ENCODE data around the gene FOXK2. TPM values are rescaled to one million over a fixed set of nuclear protein-coding genes. Genes with fewer than 3 reads are reported as not detected.

FOXK2 gene
- total and polyA plus RNA-seq, 2 experiments from 2014 or later = 30.2 to 37.7 TPM

DNA sequence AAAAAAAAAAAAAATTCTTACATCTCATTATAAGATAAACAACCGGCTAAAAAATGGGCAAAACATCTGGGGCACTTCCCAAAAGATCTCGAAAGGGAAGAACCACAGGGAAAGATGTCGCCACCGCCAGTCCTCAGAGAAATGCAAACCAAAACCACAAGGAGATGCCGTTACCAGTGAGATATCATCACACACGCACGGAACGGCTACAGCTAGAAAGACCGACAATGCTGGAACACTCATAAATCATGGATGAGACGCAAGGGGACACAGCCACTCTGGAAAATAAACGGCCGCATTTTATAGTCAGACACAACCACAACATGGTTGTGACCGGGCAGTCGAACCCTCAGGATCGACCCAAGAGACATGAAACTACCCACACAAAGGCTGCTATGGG, 104.2 kb downstream of the FOXK2 start:
- 94% methylated on average over 15 of the region's 15 CpGs for WGBS (ENCODE audit: low lambda C conversion rate, missing lambda C conversion rate)
- peaks cover 4% of the 10 kb centered on the region for H4K20me1 ChIP-seq (ENCODE audit: insufficient read depth, poor library complexity, severe bottlenecking)
- no peaks in the 10 kb centered on the region for H3K9me2 ChIP-seq (replicated peaks; ENCODE audit: insufficient read depth)
- H3K36me3 ChIP-seq (replicated peaks; ENCODE audit: insufficient read depth, low read depth) = no peaks in the 10 kb centered on the region
- H3K79me2 ChIP-seq = peaks cover 29% of the 10 kb centered on the region
- no peaks in the 10 kb centered on the region for H3K4me1 ChIP-seq (ENCODE audit: insufficient read depth)
- H3K9me3 ChIP-seq (ENCODE audit: low read depth) = no peaks in the 10 kb centered on the region
- no peak for DNase-seq (ENCODE audit: low spot score)
- H3K4me3 ChIP-seq = no peak overlapping the region
- TF ChIP-seq EZH2phosphoT487 (IDR thresholded peaks at IDR 0.05; ENCODE audit: low read depth, severe bottlenecking, unreplicated experiment) (no peak), EZH2 (IDR thresholded peaks at IDR 0.05; ENCODE audit: borderline replicate concordance) (no peak)
- TF ChIP-seq, protein P1, sequence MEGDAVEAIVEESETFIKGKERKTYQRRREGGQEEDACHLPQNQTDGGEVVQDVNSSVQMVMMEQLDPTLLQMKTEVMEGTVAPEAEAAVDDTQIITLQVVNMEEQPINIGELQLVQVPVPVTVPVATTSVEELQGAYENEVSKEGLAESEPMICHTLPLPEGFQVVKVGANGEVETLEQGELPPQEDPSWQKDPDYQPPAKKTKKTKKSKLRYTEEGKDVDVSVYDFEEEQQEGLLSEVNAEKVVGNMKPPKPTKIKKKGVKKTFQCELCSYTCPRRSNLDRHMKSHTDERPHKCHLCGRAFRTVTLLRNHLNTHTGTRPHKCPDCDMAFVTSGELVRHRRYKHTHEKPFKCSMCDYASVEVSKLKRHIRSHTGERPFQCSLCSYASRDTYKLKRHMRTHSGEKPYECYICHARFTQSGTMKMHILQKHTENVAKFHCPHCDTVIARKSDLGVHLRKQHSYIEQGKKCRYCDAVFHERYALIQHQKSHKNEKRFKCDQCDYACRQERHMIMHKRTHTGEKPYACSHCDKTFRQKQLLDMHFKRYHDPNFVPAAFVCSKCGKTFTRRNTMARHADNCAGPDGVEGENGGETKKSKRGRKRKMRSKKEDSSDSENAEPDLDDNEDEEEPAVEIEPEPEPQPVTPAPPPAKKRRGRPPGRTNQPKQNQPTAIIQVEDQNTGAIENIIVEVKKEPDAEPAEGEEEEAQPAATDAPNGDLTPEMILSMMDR (IDR thresholded peaks at IDR 0.05; ENCODE audit: poor library complexity) = no peak
- no peak overlapping the region for H3K27ac ChIP-seq
- H2AFZ ChIP-seq = no peak overlapping the region
- no peaks in the 10 kb centered on the region for H3K27me3 ChIP-seq
- no peak overlapping the region for H3K4me2 ChIP-seq

DNA sequence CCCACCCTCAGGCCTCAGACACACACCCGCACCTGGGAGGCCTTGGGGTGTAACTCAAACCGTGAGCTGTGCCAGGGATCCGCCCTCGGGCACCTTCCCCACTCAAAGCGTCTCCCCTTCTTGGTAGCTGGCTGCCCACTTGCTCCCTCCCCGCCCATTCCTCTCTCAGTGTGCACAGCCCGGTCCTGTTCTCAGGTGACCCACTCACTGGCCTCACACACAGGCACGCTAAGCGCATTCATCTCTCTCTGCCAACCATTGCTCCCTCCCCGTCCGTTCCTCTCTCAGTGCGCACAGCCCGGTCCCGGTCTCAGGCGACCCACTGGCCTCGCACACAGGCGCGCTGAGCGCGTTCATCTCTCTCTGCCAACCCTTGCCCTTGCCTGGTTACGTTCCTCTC, 107.9 kb downstream of the FOXK2 start:
- no peaks in the 10 kb centered on the region for H3K27me3 ChIP-seq
- peaks cover 59% of the 10 kb centered on the region for H3K79me2 ChIP-seq
- no peak overlapping the region for H3K4me3 ChIP-seq
- no peaks in the 10 kb centered on the region for H3K36me3 ChIP-seq (replicated peaks; ENCODE audit: insufficient read depth, low read depth)
- no peak overlapping the region for H3K27ac ChIP-seq
- H4K20me1 ChIP-seq (ENCODE audit: insufficient read depth, poor library complexity, severe bottlenecking) = peaks cover 4% of the 10 kb centered on the region
- H3K4me1 ChIP-seq (ENCODE audit: insufficient read depth) = no peaks in the 10 kb centered on the region
- H3K9me3 ChIP-seq (ENCODE audit: low read depth) = no peaks in the 10 kb centered on the region
- DNase-seq (ENCODE audit: low spot score) = no peak
- H2AFZ ChIP-seq = no peak overlapping the region
- no peaks in the 10 kb centered on the region for H3K9me2 ChIP-seq (replicated peaks; ENCODE audit: insufficient read depth)
- H3K4me2 ChIP-seq = no peak overlapping the region
- WGBS (ENCODE audit: low lambda C conversion rate, missing lambda C conversion rate) = 98% methylated on average over 20 of the region's 21 CpGs
- TF ChIP-seq, protein P1 (IDR thresholded peaks at IDR 0.05; ENCODE audit: poor library complexity) = no peak
- no peak for TF ChIP-seq EZH2phosphoT487 (IDR thresholded peaks at IDR 0.05; ENCODE audit: low read depth, severe bottlenecking, unreplicated experiment)

DNA sequence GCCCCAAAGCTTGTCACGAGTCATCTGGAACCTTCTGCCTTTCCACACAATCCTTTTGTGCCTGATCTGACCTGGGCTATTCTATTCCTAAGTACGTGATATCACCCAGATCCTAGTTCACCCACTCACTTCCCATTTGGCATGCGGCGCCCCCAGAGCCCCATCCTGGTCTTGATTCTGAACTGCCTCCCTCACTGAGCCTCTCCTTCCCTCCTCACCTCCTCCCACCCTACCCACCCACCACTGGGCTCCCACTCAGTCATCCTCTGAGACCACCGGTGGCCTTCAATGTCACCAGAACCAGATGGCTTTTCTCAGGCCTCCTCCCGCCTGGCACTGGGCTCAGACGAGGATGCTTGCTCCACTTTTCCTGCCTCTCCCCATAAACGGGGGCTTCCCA, 110.2 kb downstream of the FOXK2 start:
- Histone ChIP-seq H3K9me2 (replicated peaks; ENCODE audit: insufficient read depth) (no peaks in the 10 kb centered on the region), H2AFZ (no peak overlapping the region), H3K4me3 (no peak overlapping the region), H3K36me3 (replicated peaks; ENCODE audit: insufficient read depth, low read depth) (no peaks in the 10 kb centered on the region), H3K4me1 (ENCODE audit: insufficient read depth) (no peaks in the 10 kb centered on the region), H4K20me1 (ENCODE audit: insufficient read depth, poor library complexity, severe bottlenecking) (peaks cover 4% of the 10 kb centered on the region), H3K9me3 (ENCODE audit: low read depth) (no peaks in the 10 kb centered on the region), H3K27me3 (no peaks in the 10 kb centered on the region), H3K27ac (no peak overlapping the region), H3K4me2 (no peak overlapping the region), H3K79me2 (peaks cover 79% of the 10 kb centered on the region)
- TF ChIP-seq, protein P1 (IDR thresholded peaks at IDR 0.05; ENCODE audit: poor library complexity) = no peak
- TF ChIP-seq EZH2 (IDR thresholded peaks at IDR 0.05; ENCODE audit: borderline replicate concordance) (no peak), EZH2phosphoT487 (IDR thresholded peaks at IDR 0.05; ENCODE audit: low read depth, severe bottlenecking, unreplicated experiment) (no peak)
- WGBS (ENCODE audit: low lambda C conversion rate, missing lambda C conversion rate) = 89% methylated on average over 6 of the region's 8 CpGs
- DNase-seq (ENCODE audit: low spot score) = no peak

DNA sequence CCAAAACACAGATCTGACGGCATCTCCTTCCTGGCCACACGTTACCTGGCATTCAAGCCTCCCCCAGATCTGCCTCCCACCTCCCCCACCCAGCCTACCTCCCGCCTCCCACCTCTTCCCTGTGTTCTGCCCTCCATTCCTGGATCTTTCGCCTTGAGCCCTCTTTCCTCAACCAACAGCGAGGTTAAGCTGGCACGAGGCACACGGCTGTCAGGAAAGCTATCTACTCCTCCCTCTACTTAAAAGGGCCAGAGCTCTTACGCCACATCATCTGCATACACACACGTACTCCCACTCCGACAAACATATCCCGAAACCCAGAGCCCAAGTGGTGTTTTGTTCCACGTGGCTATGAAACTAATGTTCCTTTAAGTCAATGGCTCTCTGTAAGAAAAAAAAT, 110.7 kb downstream of the FOXK2 start:
- H3K9me3 ChIP-seq (ENCODE audit: low read depth) = no peaks in the 10 kb centered on the region
- no peak overlapping the region for H2AFZ ChIP-seq
- H3K79me2 ChIP-seq = peaks cover 79% of the 10 kb centered on the region
- H3K4me2 ChIP-seq = no peak overlapping the region
- H3K27ac ChIP-seq = no peak overlapping the region
- no peak for DNase-seq (ENCODE audit: low spot score)
- no peaks in the 10 kb centered on the region for H3K27me3 ChIP-seq
- no peak for TF ChIP-seq EZH2phosphoT487 (IDR thresholded peaks at IDR 0.05; ENCODE audit: low read depth, severe bottlenecking, unreplicated experiment)
- TF ChIP-seq EZH2 (IDR thresholded peaks at IDR 0.05; ENCODE audit: borderline replicate concordance) = no peak
- TF ChIP-seq, protein P1 (IDR thresholded peaks at IDR 0.05; ENCODE audit: poor library complexity) = no peak
- no peaks in the 10 kb centered on the region for H3K36me3 ChIP-seq (replicated peaks; ENCODE audit: insufficient read depth, low read depth)
- peaks cover 4% of the 10 kb centered on the region for H4K20me1 ChIP-seq (ENCODE audit: insufficient read depth, poor library complexity, severe bottlenecking)
- no peak overlapping the region for H3K4me3 ChIP-seq
- H3K9me2 ChIP-seq (replicated peaks; ENCODE audit: insufficient read depth) = no peaks in the 10 kb centered on the region
- WGBS (ENCODE audit: low lambda C conversion rate, missing lambda C conversion rate) = 92% methylated on average over 12 of the region's 12 CpGs
- peaks cover 2% of the 10 kb centered on the region for H3K4me1 ChIP-seq (ENCODE audit: insufficient read depth)
